NOMO-1 (cell line): ENCODE results near the gene SEC11A.

ENCODE experiments used
- DNase-seq, 2 experiments: peaks; one replicate each; lab custom pipeline; 2025; ENCODE audit not compliant: unreplicated experiment in 2 of 2; lab: John Stamatoyannopoulos, UW

SEC11A gene

DNA sequence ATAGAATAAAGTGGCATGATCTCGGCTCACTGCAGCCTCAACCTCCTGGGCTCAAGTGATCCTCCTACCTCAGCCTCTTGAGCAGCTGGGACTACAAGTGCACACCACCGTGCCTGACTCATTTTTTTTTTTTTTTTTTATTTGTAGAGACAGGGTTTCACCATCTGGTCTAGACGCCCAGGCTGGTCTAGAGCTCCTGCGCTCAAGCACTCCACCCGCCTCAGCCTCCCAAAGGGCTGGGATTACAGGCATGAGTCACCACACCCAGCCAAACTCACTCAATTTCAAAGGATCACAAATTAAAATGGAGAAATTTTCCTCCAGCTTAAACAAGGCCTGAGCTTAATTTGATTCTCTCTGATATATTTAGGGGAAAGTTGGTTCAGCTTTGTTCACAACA lies 30.6 kb downstream of the SEC11A start:
- no peak for DNase-seq

DNA sequence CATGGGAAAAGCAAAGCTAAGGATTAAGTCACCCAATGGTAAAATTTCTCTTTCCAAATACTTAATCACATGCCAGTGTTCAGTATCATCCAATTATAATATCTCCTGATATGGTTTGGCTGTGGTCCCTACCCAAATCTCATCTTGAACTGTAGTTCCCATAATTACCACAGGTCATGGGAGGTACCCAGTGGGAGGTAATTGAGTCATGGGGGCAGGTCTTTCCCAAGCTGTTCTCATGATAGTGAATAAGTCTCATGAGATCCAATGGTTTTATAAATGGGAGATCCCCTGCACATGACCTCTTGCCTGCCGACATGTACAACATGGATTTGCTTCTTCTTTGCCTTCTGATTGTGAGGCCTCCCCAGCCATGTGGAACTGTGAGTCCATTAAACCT lies 31.8 kb downstream of the SEC11A start:
- DNase-seq, result no peak

DNA sequence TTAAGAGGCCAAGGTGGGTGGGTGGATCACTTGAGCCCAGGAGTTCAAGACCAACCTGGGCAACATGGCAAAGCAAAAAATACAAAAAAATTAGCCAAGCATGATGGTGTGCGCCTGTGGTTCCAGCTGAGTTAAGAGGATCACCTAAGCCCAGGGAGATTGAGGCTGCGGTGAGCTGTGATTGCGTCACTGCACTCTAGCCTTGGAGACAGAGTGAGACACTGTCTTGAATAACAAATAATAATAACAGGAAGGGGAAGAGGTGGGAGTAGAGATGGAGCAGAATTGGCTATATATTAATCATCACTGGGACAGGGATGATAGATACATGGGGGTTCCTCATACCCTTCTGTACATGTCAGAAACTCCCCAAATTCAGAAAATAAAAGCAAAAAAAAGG lies 34.1 kb downstream of the SEC11A start:
- DNase-seq, result no peak

DNA sequence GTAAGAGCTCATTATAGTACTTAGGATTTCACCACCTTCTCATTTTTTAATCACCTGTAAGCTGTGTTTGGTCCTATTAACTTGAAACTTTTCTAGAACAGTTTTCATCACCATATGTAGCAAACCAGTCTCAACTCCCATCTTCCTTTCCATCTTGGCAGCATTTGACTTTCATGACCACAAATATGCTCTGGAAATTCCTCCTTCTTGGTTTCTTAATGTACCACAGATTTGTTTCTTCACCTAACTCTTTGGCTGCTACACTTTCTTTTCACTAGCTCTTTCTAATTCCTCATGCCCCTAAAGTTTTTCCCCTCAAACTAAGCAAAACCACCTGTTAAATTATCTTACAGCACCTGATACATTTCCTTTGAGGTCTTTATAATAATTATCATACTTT lies 44.7 kb downstream of the SEC11A start:
- no peak for DNase-seq

DNA sequence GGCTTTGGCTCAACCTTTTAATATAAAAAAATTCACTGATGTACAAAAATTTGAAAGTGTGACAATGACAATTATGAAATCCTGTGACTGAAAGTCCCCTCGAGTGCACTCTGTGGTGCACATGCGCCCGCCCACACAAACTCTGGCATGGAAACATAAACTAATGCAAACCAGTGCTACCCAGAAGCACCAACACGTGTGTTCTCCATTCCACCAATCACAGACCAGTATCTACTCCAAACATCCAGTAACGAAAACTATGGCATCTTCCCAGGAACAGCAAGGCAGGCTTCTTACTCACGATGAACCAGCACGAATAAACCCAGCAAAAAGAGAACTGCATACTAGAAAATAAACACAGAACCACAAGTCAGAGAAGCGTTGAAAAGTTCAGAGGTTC lies 46.2 kb downstream of the SEC11A start:
- DNase-seq, result no peak

DNA sequence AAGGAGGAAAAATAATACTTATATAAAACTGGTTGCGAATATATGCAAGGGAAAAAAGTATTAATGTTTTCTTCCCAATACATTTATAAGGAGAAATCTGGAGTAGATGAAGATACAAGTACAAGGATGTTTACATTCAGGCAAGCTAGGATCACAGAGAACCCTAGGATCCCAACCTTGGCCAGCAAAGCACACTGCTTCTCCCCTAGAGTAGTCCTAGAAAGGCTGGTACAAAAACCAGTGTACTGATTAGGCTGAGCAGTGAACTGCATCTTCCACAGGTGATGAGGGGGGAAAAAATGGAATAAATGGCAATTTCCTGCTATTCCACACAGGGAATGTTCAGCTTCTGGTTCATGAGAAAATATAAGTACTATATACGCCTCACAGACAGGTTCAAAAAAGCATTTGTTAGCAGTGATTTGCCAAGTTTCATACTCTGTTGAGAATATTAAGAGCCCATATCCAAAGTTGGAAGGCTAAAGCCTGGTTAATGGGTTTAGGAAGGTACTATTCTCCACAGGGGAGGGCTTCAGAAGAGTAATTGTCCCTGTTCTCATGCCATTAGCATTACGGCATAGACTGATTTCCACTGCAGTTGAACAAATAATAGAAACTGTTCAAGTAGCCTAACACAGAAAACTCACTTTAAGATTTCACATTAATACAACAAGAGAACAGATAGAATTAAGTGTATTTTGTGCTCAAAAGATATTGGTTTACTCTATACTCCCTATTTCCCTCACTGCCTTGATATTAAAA lies 47.5 kb downstream of the SEC11A start:
- DNase-seq, result no peak

DNA sequence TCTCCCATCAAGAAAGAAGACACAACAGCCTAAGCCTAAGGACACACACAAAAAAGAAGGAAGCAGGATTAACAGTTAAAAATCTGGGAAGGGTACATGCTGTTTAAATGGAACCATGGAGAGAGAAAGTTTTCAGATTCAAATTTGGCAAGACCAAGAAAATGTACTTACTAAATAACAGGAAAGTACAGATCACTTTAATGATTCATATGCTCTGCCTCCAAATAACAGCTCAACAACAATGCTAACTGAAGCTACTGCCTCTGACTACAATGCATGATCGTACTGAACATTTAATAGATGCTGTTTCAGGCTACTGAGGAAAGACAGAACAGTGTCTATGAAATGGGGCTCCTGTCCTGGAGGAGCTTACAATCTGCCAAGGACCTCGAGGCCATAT lies 49.6 kb downstream of the SEC11A start:
- no peak for DNase-seq

DNA sequence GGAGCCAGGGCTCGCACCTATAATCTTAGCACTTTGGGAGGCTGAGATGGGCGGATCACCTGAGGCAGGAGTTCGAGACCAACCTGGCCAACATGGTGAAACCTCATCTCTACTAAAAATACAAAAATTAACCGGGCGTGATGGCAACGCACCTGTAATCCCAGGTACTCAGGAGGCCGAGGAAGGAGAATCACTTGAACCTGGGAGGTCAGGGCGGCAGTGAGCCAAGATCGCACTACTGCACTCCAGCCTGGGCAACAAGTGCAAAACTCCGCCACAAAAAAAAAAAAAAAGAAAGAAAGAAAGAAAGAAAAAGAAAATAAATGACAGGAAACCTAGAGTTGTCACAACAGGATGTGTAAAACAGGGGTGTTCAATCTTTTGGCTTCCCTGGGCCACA lies 54.9 kb downstream of the SEC11A start:
- no peak for DNase-seq

DNA sequence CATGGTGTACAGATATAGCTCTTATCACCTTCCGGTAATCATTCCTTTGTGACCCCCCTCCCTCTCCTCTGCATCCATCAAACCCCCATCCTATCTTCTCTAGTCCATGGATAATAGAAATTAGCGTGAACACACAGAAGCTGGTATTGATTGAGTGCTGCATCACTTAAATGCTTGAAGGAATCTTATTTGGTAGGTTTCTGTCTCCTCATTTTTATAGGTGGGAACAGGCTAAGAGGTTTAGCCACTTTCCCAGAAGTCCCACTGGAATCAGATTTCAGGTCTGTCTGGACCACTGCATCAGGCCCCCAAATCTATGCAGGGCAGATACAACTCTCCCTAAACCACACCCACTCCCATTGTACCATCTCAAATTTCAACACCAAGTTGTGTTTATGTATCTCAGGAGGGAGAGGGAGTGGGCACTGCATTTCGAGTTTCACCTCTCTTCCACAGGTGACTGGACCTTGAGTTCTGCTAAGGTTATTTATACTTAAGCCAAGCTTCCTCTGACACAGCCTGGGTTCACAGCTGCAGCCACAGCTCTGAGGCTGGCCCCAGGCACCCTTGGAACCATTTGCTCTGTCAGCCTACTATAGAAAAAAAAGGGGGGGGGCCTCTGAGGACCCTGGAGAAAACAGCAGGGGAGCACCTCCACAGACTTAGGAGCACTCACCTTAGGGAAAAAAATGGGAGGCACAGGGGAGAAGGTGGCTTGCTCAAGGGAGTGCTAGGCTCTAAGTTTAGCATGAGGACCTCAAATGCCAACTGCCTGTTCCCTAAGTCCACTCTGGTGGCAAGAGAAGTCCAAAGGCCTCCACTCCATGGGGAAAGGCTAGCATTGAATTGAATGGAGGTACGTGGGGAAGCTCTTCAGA lies 55.8 kb downstream of the SEC11A start:
- no peak for DNase-seq

DNA sequence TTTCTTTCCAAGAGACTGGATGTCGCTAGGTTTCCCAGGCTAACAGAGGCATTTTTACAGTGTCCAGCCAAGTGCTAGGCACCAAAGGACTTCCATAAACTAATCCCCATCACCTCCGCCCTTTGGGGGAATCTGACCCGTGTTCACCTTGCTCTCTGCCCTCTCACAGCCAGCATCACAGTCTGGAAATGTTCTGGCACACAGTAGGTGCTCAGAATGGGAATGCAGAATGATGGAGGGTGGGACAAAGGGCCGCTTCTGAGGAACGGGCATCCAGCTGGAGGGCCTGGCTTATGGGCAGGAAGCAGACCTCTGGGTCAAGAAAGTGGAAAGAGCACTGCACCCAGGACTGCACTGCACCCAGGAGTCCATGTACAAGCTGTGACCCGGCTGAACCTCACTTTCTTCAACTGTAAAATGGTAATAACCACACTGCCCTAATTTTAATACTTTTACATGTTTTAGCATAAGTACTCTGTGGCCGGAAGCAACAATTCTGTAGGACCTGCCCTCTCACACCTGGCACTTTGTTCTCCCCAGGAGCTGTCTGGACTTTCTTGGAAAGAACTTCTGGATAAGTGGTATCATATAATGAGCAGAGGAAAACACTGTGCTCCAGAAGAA lies 57.0 kb downstream of the SEC11A start:
- no peak for DNase-seq

DNA sequence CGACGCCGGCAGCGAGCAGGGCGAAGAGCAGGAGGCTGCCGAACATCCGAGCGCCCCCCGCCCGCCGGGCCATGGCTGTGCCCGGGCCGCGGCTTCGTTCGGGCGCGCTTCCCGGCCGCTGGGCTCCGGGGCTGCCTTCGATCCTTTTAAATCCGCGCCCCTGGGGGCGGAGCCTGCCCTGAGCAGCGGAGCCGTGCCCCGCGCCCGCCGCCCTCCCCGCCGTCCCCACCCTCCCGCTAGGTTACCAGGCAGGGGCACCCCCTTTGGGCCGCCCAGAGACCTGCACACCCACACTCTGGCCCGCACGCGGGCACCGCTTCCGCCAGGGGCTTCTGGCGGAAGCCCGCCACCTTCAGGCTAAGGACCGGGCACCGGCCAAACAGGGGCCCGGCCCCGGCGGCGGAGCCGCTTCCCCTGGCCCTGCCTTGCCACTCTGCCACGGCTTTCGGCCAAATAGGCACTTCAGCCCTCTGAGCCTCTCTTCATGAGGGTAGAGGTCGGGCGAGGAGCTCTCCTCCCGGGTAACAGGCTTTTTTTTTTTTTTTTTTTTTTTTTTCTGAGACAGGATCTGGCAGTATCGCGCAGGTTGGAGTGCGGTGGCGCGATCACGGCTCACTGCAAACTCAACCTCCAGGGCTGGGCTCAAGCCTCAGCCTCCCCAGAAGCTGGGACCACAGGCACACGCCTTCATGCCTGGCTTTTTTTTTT lies 57.7 kb downstream of the SEC11A start, which contains the start of gene NMB:
Gene NMB (minus strand): TSS at position 120 of the 708 bp plus-strand sequence. CDS start 47 bp downstream, at position 73.
- peak; percentile 75 to 96 for DNase-seq

DNA sequence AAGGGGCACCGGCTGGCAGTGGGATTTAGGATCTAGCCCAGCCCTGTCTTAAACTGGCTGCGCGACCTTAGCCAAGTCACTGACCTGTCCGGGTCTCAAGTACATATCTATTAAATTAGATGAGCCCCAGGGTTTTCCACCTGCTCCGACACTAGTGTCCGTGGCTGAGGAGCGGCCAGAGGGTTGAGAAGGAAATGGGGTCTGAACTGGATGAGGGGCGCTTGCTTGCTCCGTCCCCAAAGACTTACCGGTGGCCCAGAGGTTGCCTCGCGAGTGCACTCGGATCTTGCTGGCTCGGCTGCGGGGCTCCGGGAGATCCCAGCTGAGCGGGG lies 58.2 kb downstream of the SEC11A start:
- no peak for DNase-seq

DNA sequence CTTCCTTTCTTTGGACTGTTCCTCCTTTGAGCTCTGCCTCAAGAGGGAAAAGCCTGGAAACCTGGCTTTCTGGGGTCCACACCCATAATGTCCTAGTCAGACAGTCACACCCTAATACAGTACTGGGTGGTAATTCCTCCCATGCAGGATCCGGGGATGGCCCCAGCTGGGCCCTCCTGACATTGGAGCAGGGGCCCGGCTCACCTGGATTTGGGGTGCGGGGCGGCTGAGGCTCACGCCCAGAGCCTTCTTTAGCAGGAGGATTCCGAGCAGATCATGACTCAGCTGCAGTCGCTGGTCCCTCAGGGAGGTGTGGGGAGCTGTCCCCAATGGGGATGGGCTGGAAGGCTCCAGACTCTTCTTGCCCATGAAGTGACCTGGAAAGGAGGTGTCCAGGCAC lies 59.0 kb downstream of the SEC11A start:
- DNase-seq, result no peak

DNA sequence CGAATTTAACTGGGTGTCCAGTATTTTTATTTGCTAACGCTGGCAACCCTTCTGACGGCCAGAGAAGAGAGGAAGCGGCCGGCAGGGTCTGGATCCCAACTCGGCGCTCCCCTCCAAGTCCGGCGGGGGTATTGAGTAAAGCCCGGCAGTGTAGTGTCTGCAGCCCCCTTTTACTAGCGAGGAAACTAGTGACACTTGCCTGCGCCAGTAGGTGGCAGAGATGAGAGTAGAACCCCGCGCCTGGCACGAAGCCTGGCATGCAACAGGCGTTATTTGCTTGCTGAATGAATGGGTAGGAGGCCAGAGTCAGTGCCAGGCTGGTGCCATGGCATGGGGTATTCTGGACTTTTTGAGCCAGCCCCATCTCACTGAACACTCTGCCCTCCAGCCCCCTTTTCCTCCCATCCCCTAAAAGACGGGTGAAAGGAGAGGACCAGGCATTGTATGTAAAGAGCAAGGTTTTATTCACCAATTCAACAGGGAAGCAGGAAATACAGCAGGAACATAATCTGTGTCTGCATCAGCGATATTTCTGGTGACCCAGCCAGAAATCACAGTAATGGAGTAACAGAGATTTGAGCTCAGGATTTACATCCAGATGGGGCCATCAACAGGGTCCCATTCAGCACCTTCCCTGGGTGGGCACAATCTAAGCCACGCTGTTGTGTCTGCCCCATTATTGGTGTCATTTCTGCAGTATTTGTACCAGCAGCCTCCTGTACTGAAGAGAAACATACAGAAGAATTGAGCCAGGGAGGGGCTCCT lies 61.1 kb downstream of the SEC11A start:
- peak; percentile 79 to 80 for DNase-seq

DNA sequence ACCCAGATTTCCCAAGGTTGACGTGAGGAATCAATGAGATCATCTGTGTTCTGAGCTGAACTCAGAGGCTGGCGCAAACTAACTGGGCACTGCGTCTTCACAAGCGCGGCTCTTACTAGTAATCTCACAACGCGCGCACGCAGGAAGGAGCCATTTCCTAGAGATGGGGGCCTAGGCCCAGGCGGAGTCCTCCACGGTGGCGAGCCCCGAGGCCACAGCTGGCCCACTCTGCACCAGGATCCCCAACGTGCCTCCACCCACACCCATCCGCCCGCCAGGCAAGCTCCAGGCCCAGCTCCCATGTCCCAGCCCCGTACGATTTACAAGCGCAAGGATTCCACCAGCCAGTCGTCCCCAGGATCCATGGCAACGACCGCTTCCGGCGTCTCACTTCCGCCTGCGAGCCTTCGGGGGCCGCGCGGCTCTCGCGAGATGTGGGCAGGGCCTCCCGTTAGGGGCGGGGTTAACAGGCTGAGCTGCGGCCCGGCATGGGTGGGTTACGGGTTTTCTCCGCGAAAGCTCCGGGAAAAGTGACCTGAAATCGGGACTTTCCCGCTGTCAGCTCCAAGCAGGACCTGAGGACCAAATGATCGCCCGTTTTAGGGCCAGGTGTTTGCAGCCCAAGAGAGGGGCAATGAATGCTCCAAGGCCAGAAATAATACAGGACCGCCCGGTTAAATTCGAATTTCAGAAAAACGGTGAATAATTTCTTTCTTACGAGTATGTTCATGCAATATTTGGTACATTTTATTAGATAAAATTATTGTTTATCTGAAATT lies 61.8 kb downstream of the SEC11A start, which contains the start of gene WDR73:
Gene WDR73 (minus strand): TSS at position 374 of the 779 bp plus-strand sequence. CDS start 9 bp downstream, at position 365.
- DNase-seq, result peak; percentile 88 to 91

DNA sequence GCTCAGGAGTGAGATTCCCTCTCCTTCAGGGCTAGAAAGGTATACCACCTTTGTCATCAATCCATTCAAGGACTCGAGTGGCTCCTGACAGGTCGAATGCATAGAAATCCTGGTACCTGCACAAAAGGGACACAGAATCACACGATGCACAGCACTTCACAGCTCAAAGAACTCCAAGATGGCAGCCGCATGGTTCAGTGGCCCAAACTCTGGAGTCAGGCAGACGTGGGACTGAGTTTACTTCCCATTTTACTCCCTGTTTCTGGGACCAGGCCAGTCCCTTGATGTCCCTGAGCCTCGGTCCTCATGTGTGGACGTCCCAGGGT lies 62.4 kb downstream of the SEC11A start:
- DNase-seq, result no peak

DNA sequence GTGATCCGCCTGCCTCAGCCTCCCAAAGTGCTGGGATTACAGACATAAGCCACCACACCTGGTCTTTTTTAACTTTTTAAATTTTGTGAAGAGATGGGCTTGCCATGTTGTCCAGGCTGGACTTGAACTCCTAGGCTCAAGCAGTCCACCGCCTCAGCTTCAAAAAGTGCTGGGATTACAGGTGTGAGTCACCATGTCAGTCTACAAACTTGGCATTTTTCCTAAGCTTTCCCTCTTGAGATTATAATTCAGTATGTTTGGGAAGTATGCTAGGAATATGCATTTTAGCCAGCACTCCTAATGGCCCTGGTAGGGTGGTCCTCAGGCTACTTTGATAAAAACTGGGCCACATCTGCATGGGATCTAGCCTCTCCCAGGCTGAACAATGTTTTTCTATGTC lies 66.2 kb downstream of the SEC11A start:
- DNase-seq, result no peak

DNA sequence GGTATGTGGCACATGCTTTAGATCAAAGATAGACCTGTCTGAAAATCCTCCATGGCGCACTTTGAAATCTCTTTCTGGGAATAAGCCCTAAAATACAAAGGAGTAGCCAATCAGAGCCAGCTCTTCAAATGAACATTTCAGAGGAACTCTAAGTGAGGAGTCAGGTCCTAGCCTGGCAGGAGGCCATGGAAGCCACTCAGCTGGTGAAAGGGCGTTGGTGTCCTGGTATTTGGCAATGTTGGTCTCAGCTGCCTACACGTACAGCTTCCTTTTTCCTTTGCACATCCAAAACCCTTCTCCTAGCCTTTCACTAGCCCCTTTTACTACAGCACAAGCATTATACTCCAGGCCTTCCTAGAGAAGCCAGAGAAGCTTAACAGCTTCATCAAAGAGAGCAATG lies 67.4 kb downstream of the SEC11A start:
- no peak for DNase-seq

DNA sequence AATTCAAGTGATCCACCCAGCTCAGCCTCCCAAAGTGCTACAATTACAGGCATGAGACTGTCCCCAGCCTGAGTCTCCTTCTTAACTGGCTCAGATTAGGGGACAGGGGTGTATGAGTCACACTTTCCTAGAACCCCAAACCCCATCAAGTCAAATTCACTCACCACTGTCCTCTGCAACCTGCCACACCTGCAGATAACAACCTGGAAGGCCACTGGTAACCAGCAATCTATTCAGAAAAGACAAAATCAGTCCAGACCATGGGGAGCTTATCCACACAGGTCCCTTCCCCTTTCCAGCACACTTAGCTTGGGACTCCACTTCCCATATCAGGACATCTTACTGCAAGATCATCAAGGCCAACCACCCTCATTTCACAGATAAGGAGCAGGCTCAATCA lies 68.2 kb downstream of the SEC11A start:
- no peak for DNase-seq

DNA sequence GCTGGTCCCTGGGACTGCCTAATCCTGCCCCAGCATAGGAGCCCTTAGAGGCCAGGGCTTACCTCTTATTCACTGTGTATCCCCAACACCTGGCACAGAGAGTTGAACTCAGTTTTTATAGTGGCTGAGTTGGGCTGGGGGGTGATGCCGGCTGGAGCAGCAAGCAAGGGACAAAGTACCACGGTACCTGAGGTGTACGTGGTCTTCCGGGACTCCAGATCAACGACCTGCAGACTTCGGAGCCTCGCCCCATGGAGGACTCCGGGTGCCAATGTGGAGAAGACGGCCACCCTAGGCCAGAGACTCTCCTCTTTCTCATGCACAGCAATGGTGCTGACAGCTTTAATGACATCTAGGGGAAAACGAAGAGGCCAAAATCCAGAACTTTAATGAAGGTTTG lies 69.9 kb downstream of the SEC11A start:
- DNase-seq, result no peak
